Neural cell (in vitro differentiated cells): Measurements from ENCODE around the gene PLCB4. TPM values are rescaled to one million over a fixed set of nuclear protein-coding genes. Genes with fewer than 3 reads are reported as not detected.

ENCODE experiments used
- H2AFZ ChIP-seq: fragments of 200-600, 300-800 bp; sonication (generic), shearing (Covaris generic); 2 replicates; pipeline ENCODE4 v1.6.0; 2014; ENCODE audit warnings: low read depth, mild to moderate bottlenecking, antibody characterized with exemption, low read length, moderate library complexity
- H3F3A ChIP-seq: fragments of 200-600 bp; shearing (Covaris generic); 2 replicates; pipeline ENCODE4 v1.6.1; 2016; ENCODE audit warnings: mild to moderate bottlenecking, moderate library complexity, mixed read lengths, antibody characterized with exemption, low read length; ENCODE audit not compliant: insufficient read depth, poor library complexity, severe bottlenecking
- H3K27ac ChIP-seq: fragments of 200-600, 300-800 bp; sonication (generic), shearing (Covaris generic); 2 replicates; pipeline ENCODE4 v1.5.1; 2014; ENCODE audit warnings: mild to moderate bottlenecking, low read length, moderate library complexity
- H3K27me3 ChIP-seq: fragments of 300-800, 200-600 bp; sonication (generic), shearing (Covaris generic); 2 replicates; pipeline ENCODE4 v1.6.0; 2014; ENCODE audit warnings: mild to moderate bottlenecking, low read depth, low read length, moderate library complexity; ENCODE audit not compliant: insufficient read depth
- H3K36me3 ChIP-seq: fragments of 300-800, 200-600 bp; sonication (generic), shearing (Covaris generic); 2 replicates; pipeline ENCODE4 v1.5.1; 2014; ENCODE audit warnings: mild to moderate bottlenecking, antibody characterized with exemption, low read length, moderate library complexity; ENCODE audit not compliant: insufficient read depth
- H3K4me2 ChIP-seq: fragments of 300-800, 200-600 bp; sonication (generic), shearing (Covaris generic); 2 replicates; pipeline ENCODE4 v1.6.0; 2014; ENCODE audit warnings: mild to moderate bottlenecking, low read length
- H3K4me3 ChIP-seq: fragments of 300-800, 200-600 bp; sonication (generic), shearing (Covaris generic); 2 replicates; pipeline ENCODE4 v1.5.1; 2014; ENCODE audit warnings: mild to moderate bottlenecking, low read length, moderate library complexity
- H3K79me2 ChIP-seq: fragments of 200-600 bp; shearing (Covaris generic); replicated peaks from 2 replicates; pipeline ENCODE4 v1.6.0; 2014; ENCODE audit warnings: mild to moderate bottlenecking, low read length, moderate library complexity; ENCODE audit not compliant: insufficient read depth
- H3K9ac ChIP-seq: fragments of 300-800, 200-600 bp; sonication (generic), shearing (Covaris generic); 2 replicates; pipeline ENCODE4 v1.6.1; 2016; ENCODE audit warnings: mild to moderate bottlenecking, low read length, mixed read lengths
- H3K9me2 ChIP-seq: fragments of 200-600 bp; shearing (Covaris generic); 2 replicates; pipeline ENCODE4 v1.6.1; 2016; ENCODE audit warnings: mild to moderate bottlenecking, low read length, mixed read lengths; ENCODE audit not compliant: insufficient read depth
- H3K9me3 ChIP-seq: fragments of 200-600, 300-800 bp; sonication (generic), shearing (Covaris generic); 2 replicates; pipeline ENCODE4 v1.6.1; 2016; ENCODE audit warnings: mild to moderate bottlenecking, mixed run types, low read length, moderate library complexity, mixed read lengths
- H4K20me1 ChIP-seq: fragments of 200-600 bp; shearing (Covaris generic); 2 replicates; pipeline ENCODE4 v1.6.1; 2016; ENCODE audit warnings: mild to moderate bottlenecking, mixed run types; ENCODE audit not compliant: insufficient read depth
- CTCF ChIP-seq: fragments of 450-650 bp; IDR thresholded peaks from 2 replicates; pipeline ENCODE4 v1.5.1; 2014; ENCODE audit warnings: antibody characterized with exemption, mild to moderate bottlenecking, moderate library complexity; ENCODE audit not compliant: poor library complexity, severe bottlenecking
- EP300 ChIP-seq: fragments of 450-650 bp; conservative IDR thresholded peaks from 2 replicates; pipeline ENCODE4 v1.6.1; 2014; ENCODE audit warnings: antibody characterized with exemption, mild to moderate bottlenecking, moderate library complexity; ENCODE audit not compliant: poor library complexity, severe bottlenecking
- EZH2 ChIP-seq: fragments of 200-600, 300-800 bp; shearing (Covaris generic), sonication (generic); IDR thresholded peaks from 2 replicates; pipeline ENCODE4 v1.6.1; 2014; ENCODE audit warnings: antibody characterized with exemption, low read length, borderline replicate concordance, mild to moderate bottlenecking; ENCODE audit not compliant: insufficient read depth, poor library complexity, severe bottlenecking
- MXI1 ChIP-seq: fragments of 450-650 bp; conservative IDR thresholded peaks from 2 replicates; pipeline ENCODE4 v1.6.1; 2014; ENCODE audit warnings: antibody characterized with exemption, mild to moderate bottlenecking; ENCODE audit not compliant: poor library complexity, severe bottlenecking
- POLR2AphosphoS5 ChIP-seq: IDR thresholded peaks from 2 replicates; pipeline ENCODE4 v1.6.1; 2012
- RAD21 ChIP-seq: fragments of 450-650 bp; conservative IDR thresholded peaks from 2 replicates; pipeline ENCODE4 v1.6.1; 2014; ENCODE audit warnings: antibody characterized with exemption, mild to moderate bottlenecking, moderate library complexity
- REST ChIP-seq: IDR thresholded peaks from 2 replicates; pipeline ENCODE4 v1.6.1; 2012; ENCODE audit warnings: borderline replicate concordance
- SMC3 ChIP-seq: fragments of 450-650 bp; conservative IDR thresholded peaks from 2 replicates; pipeline ENCODE4 v1.6.1; 2014; ENCODE audit warnings: antibody characterized with exemption, mild to moderate bottlenecking, moderate library complexity; ENCODE audit not compliant: poor library complexity
- TAF1 ChIP-seq: IDR thresholded peaks from 2 replicates; pipeline ENCODE4 v1.6.1; 2012; ENCODE audit warnings: low read depth
- polyA plus RNA-seq: library from polyadenylated mRNA; depleted of rRNA; stranded (reverse); fragments of >200 nt; gene quantifications from 2 replicates; pipeline ENCODE4 v1.2.3, GENCODE V29; 2014

The PLCB4 gene
- polyA plus RNA-seq, 1 donor from 2014 or later: 13.1 TPM

- no peaks in the 10 kb centered on the region for H3K27me3 ChIP-seq
- no peaks in the 10 kb centered on the region for H3K79me2 ChIP-seq
- no peaks in the 10 kb centered on the region for H3K36me3 ChIP-seq
- H3K9ac ChIP-seq: no peak overlapping the region
- no peak overlapping the region for H3K27ac ChIP-seq
- no peaks in the 10 kb centered on the region for H3K9me2 ChIP-seq
- TF ChIP-seq EP300 (no peak), POLR2AphosphoS5 (no peak), RAD21 (no peak), EZH2 (no peak), TAF1 (no peak), MXI1 (no peak), REST (no peak), CTCF (no peak), SMC3 (no peak)
- no peaks in the 10 kb centered on the region for H3K9me3 ChIP-seq
- no peaks in the 10 kb centered on the region for H4K20me1 ChIP-seq
- no peak overlapping the region for H3K4me3 ChIP-seq
- H2AFZ ChIP-seq: no peak overlapping the region
- H3F3A ChIP-seq: no peaks in the 10 kb centered on the region
- no peak overlapping the region for H3K4me2 ChIP-seq
Measured at GRCh38 chr20:9301129-9302090, 232.5 kb downstream of the PLCB4 start.

DNA sequence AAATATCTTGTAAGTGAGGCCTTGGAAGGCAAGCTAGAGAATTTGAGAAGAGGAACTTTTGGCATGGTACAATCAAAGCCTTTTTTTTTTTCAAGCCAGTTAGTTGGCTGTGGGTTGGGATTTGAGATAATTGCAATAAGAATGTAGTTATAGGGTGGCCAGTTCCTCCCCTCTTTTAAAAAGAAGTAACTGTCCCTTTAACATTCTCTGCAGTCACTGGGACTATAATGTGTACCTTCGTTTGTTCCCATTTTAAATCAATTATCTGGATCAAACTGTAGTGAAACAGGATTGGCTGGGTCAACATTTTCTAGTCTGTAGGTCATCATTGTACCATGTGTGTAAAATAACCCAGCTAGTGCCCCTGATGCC, 233.2 kb downstream of the PLCB4 start:
- Histone ChIP-seq H3K9me3 (no peaks in the 10 kb centered on the region), H3K79me2 (no peaks in the 10 kb centered on the region), H3K4me2 (no peak overlapping the region), H3K4me3 (no peak overlapping the region), H3K27me3 (no peaks in the 10 kb centered on the region), H3K9ac (no peak overlapping the region), H2AFZ (no peak overlapping the region), H4K20me1 (no peaks in the 10 kb centered on the region), H3K9me2 (no peaks in the 10 kb centered on the region), H3K36me3 (no peaks in the 10 kb centered on the region), H3F3A (no peaks in the 10 kb centered on the region), H3K27ac (no peak overlapping the region)
- TF ChIP-seq EZH2 (no peak), TAF1 (no peak), RAD21 (no peak), MXI1 (no peak), POLR2AphosphoS5 (no peak)
